B cell (primary cell): Measurements from ENCODE around the gene NPFFR2. TPM values are rescaled to one million over a fixed set of nuclear protein-coding genes. Genes with fewer than 3 reads are reported as not detected.

Experiments
- ATAC-seq: fragments of 200-7000 bp; cut with Tn5 transposase; one replicate; pipeline ENCODE4 v1.10.0; 2021; ENCODE audit warnings: low read depth, mild to moderate bottlenecking, moderate number of reproducible peaks, moderate library complexity
- CTCF ChIA-PET: fragments of 350-600 bp; sonication (Branson Sonifier 250); formaldehyde crosslinking; loops from one replicate; lab custom pipeline; 2021; ENCODE audit warnings: antibody characterized with exemption, inconsistent platforms; lab: Charles Lee
- POLR2A ChIA-PET: fragments of 350-600 bp; sonication (Branson Sonifier 250); formaldehyde crosslinking; loops from one replicate; lab custom pipeline; 2021; ENCODE audit warnings: antibody characterized with exemption; lab: Charles Lee
- DNase-seq: peaks from one replicate; pipeline ENCODE4 v3.0.0; 2013
- H2AFZ ChIP-seq: 2 replicates; pipeline ENCODE4 v1.6.1; 2012; ENCODE audit warnings: mild to moderate bottlenecking, low read depth, low read length; ENCODE audit not compliant: insufficient read depth, poor library complexity, severe bottlenecking
- H3K27ac ChIP-seq, 2 donors: 1 replicate in 1 of 2; 2 replicates in 1 of 2; pipeline ENCODE4 v1.5.1; 2012 to 2013; ENCODE audit warnings: low read length in 2 of 2, mild to moderate bottlenecking in 2 of 2, moderate library complexity in 1 of 2
- H3K27me3 ChIP-seq, 4 experiments: fragments of 200-600 bp in 1 of 4; sonication (generic) in 1 of 4; replicated peaks in 1 of 4; 1 replicate in 2 of 4; 2 replicates in 2 of 4; pipeline versions ENCODE4 v1.6.1 to v1.7.0; 2013 to 2016; ENCODE audit warnings: low read length in 3 of 4, mild to moderate bottlenecking in 2 of 4, mixed read lengths in 1 of 4, moderate library complexity in 1 of 4; ENCODE audit not compliant: insufficient read depth in 4 of 4, control insufficient read depth in 3 of 4; ENCODE audit errors: control extremely low read depth in 1 of 4
- H3K36me3 ChIP-seq, 2 experiments: replicated peaks in 1 of 2; 1 replicate in 1 of 2; 2 replicates in 1 of 2; pipeline versions ENCODE4 v1.6.1 to v1.7.1; 2013; ENCODE audit warnings: low read length in 1 of 2; ENCODE audit not compliant: insufficient read depth in 2 of 2, control insufficient read depth in 1 of 2; ENCODE audit errors: control extremely low read depth in 1 of 2, extremely low read depth in 1 of 2
- H3K4me1 ChIP-seq, 2 donors: fragments of 200-600 bp in 1 of 2; sonication (generic) in 1 of 2; 1 replicate in 1 of 2; 2 replicates in 1 of 2; pipeline versions ENCODE4 v1.5.1 to v1.6.1; 2013 to 2017; ENCODE audit warnings: low read length in 2 of 2; ENCODE audit not compliant: control insufficient read depth in 2 of 2, insufficient read depth in 2 of 2
- H3K4me2 ChIP-seq: replicated peaks from 2 replicates; pipeline ENCODE3; 2012; ENCODE audit warnings: mild to moderate bottlenecking, low read depth, low read length; ENCODE audit not compliant: poor library complexity, severe bottlenecking
- H3K4me3 ChIP-seq, 5 experiments: fragments of 200-600 bp in 1 of 5; sonication (generic) in 1 of 5; 1 replicate in 3 of 5; 2 replicates in 2 of 5; pipeline versions ENCODE4 v1.5.1 to v1.7.0; 2011 to 2016; ENCODE audit warnings: low read length in 4 of 5, mild to moderate bottlenecking in 4 of 5, low read depth in 2 of 5, control low read depth in 1 of 5, moderate library complexity in 1 of 5; ENCODE audit not compliant: insufficient read depth in 1 of 5; ENCODE audit errors: control extremely low read depth in 1 of 5, extremely low read depth in 1 of 5
- H3K79me2 ChIP-seq: fragments of 200-600 bp; sonication (generic); one replicate; pipeline ENCODE4 v1.6.0; 2016; ENCODE audit warnings: low read length; ENCODE audit not compliant: control insufficient read depth, insufficient read depth
- H3K9ac ChIP-seq: fragments of 200-600 bp; sonication (generic); 2 replicates; pipeline ENCODE4 v1.6.1; 2017; ENCODE audit warnings: mild to moderate bottlenecking, low read length, moderate library complexity
- H3K9me3 ChIP-seq, 3 donors: one replicate each; pipeline versions ENCODE4 v1.6.1 to v1.7.1; 2013; ENCODE audit warnings: low read length in 2 of 3; ENCODE audit not compliant: control insufficient read depth in 2 of 3, insufficient read depth in 1 of 3; ENCODE audit errors: control extremely low read depth in 1 of 3
- H4K20me1 ChIP-seq: 2 replicates; pipeline ENCODE4 v1.6.0; 2012; ENCODE audit warnings: mild to moderate bottlenecking, low read length; ENCODE audit not compliant: insufficient read depth, control insufficient read depth, poor library complexity, severe bottlenecking
- H3K27ac Mint-ChIP-seq: one replicate; pipeline ENCODE4 v1.8.0; 2021; ENCODE audit warnings: mixed read lengths
- H3K27me3 Mint-ChIP-seq: one replicate; pipeline ENCODE4 v1.8.0; 2021; ENCODE audit warnings: mixed read lengths
- H3K4me1 Mint-ChIP-seq: one replicate; pipeline ENCODE4 v1.8.0; 2021; ENCODE audit warnings: mixed read lengths
- H3K4me3 Mint-ChIP-seq: one replicate; pipeline ENCODE4 v1.8.0; 2021; ENCODE audit warnings: mixed read lengths
- H3K9me3 Mint-ChIP-seq: one replicate; pipeline ENCODE4 v1.8.0; 2022; ENCODE audit warnings: mixed read lengths; ENCODE audit not compliant: insufficient read depth
- EZH2 ChIP-seq: IDR thresholded peaks from 2 replicates; pipeline ENCODE4 v1.6.1; 2012; ENCODE audit warnings: borderline replicate concordance, low read depth, mild to moderate bottlenecking, moderate library complexity, low read length; ENCODE audit not compliant: insufficient read depth, poor library complexity, severe bottlenecking
- WGBS: methylation state at CpG from one replicate; pipeline ENCODE4 v1.1.5; 2013; ENCODE audit warnings: missing lambda C conversion rate; ENCODE audit not compliant: insufficient coverage; 5-methylcytosine and 5-hydroxymethylcytosine counted together
- intact Hi-C: fragments of 100-400 bp; cut with micrococcal nuclease; formaldehyde crosslinking; loops from one replicate; pipeline ENCODE4 v1.10.0; 2022
- polyA plus RNA-seq: library from polyadenylated mRNA; depleted of rRNA; stranded (reverse); fragments of >200 nt; gene quantifications from 2 replicates; pipeline ENCODE4 v1.2.3, GENCODE V29; 2012
- total RNA-seq, 2 donors: library from RNA; stranded (reverse); fragments of 120-200 nt in 1 of 2; gene quantifications; 1 replicate in 1 of 2; 2 replicates in 1 of 2; pipeline versions ENCODE4 v1.2.3 to v1.2.4, GENCODE V29; 2013 to 2022
- TF ChIP-seq, protein P1 (sequence below): fragments of 200-600 bp; IDR thresholded peaks from one replicate; pipeline ENCODE4 v1.8.0; 2022; ENCODE audit warnings: antibody characterized with exemption, mild to moderate bottlenecking

The NPFFR2 gene
- total and polyA plus RNA-seq, 2 donors (not counting 1 experiment from before 2014, with no cell fraction given) = not detected

DNA sequence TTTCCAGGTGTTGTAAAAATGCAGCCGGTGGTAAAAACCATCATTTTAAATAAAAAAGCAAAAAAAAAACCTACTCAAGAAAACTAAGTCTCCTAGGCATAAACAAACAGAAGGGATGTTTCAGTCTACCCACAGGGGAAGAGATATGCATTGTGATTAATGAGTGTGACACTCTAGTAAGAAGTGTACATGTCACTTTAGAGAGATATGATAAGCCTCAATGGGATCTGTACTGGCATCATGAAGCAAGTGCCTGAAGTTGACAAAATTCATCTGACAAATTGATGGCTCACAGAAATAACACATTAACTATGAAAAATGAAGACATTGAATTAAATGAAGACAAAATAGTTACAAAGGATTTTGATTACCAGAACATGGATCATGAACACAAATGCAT, 162.7 kb downstream of the NPFFR2 start:
- TF ChIP-seq, protein P1, sequence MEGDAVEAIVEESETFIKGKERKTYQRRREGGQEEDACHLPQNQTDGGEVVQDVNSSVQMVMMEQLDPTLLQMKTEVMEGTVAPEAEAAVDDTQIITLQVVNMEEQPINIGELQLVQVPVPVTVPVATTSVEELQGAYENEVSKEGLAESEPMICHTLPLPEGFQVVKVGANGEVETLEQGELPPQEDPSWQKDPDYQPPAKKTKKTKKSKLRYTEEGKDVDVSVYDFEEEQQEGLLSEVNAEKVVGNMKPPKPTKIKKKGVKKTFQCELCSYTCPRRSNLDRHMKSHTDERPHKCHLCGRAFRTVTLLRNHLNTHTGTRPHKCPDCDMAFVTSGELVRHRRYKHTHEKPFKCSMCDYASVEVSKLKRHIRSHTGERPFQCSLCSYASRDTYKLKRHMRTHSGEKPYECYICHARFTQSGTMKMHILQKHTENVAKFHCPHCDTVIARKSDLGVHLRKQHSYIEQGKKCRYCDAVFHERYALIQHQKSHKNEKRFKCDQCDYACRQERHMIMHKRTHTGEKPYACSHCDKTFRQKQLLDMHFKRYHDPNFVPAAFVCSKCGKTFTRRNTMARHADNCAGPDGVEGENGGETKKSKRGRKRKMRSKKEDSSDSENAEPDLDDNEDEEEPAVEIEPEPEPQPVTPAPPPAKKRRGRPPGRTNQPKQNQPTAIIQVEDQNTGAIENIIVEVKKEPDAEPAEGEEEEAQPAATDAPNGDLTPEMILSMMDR = no peak
- TF ChIP-seq EZH2 = no peak
- no peak overlapping the region for H3K9ac ChIP-seq
- ChIA-PET CTCF (no interaction called here), POLR2A (no interaction called here)
- H3K4me3 ChIP-seq = no peak overlapping the region
- H3K27me3 ChIP-seq = no peaks in the 10 kb centered on the region
- no CpG with 5 or more reads among the region's 1 CpG for WGBS
- ATAC-seq (no peak), DNase-seq (no peak)
- no peaks in the 10 kb centered on the region for H4K20me1 ChIP-seq
- intact Hi-C loops = no loop called here
- no peaks in the 10 kb centered on the region for H3K27me3 Mint-ChIP-seq
- no peak overlapping the region for H3K27ac Mint-ChIP-seq
- no peaks in the 10 kb centered on the region for H3K4me1 Mint-ChIP-seq
- no peak overlapping the region for H3K4me2 ChIP-seq
- no peaks in the 10 kb centered on the region for H3K79me2 ChIP-seq
- no peak overlapping the region for H3K27ac ChIP-seq
- H3K36me3 ChIP-seq = no peaks in the 10 kb centered on the region
- peaks cover 0 to 3% (median 0%) of the 10 kb centered on the region in 3 donors for H3K9me3 ChIP-seq
- no peak overlapping the region for H2AFZ ChIP-seq
- no peaks in the 10 kb centered on the region for H3K9me3 Mint-ChIP-seq
- H3K4me1 ChIP-seq = no peaks in the 10 kb centered on the region
- no peak overlapping the region for H3K4me3 Mint-ChIP-seq

Other genes with a start within 250 kb of the NPFFR2 start
- not detected in 2 replicates for gene GC, start 247.9 kb upstream of the NPFFR2 start, total RNA-seq
- gene GC, start 247.9 kb upstream of the NPFFR2 start, polyA plus RNA-seq = not detected in 2 replicates